K562 (cell line): Measurements from ENCODE around the gene SPEG. TPM values are rescaled to one million over a fixed set of nuclear protein-coding genes. Genes with fewer than 3 reads are reported as not detected.

Experiments used
- AFF1 ChIP-seq, 2 experiments: fragments of 450-650 bp; IDR thresholded peaks; 2 replicates each; pipeline ENCODE4 v1.6.1; 2018; ENCODE audit warnings: mild to moderate bottlenecking in 2 of 2, low read depth in 1 of 2; ENCODE audit not compliant: partially characterized antibody in 2 of 2
- CC2D1A ChIP-seq: fragments of 450-650 bp; IDR thresholded peaks from 2 replicates; pipeline ENCODE4 v1.6.1; 2017; ENCODE audit warnings: mild to moderate bottlenecking
- GATAD2B ChIP-seq: fragments of 450-650 bp; IDR thresholded peaks from 2 replicates; pipeline ENCODE4 v1.6.1; 2017; ENCODE audit warnings: mild to moderate bottlenecking, borderline replicate concordance
- HDAC1 ChIP-seq, 2 experiments: fragments of 450-650 bp; IDR thresholded peaks; 2 replicates each; pipeline ENCODE4 v1.6.1; 2016 to 2017; ENCODE audit warnings: inconsistent platforms in 1 of 2, mild to moderate bottlenecking in 1 of 2, moderate library complexity in 1 of 2
- HSF4 ChIP-seq: fragments of 250-450 bp; sonication (Bioruptor Pico); IDR thresholded peaks from 2 replicates; pipeline ENCODE4 v2.1.2; 2022; ENCODE audit warnings: mild to moderate bottlenecking, moderate library complexity, borderline replicate concordance
- KDM1A ChIP-seq, 2 experiments: fragments of 450-650 bp; IDR thresholded peaks; 2 replicates each; pipeline ENCODE4 v1.6.1; 2016; ENCODE audit warnings: mild to moderate bottlenecking in 2 of 2
- MAFG ChIP-seq: fragments of 450-650 bp; conservative IDR thresholded peaks from 2 replicates; pipeline ENCODE4 v1.6.1; 2016; ENCODE audit warnings: missing genetic modification characterization, missing compliant biosample characterization
- MYBL2 ChIP-seq, 2 experiments: fragments of 450-650 bp in 1 of 2; sonication (generic) in 1 of 2; formaldehyde crosslinking in 1 of 2; IDR thresholded peaks; 2 replicates each; pipeline versions ENCODE4 v1.6.1 to v1.8.1; 2017 to 2022; ENCODE audit warnings: borderline replicate concordance in 1 of 2, inconsistent platforms in 1 of 2, low read depth in 1 of 2, mild to moderate bottlenecking in 1 of 2, missing genetic modification reagents in 1 of 2, moderate library complexity in 1 of 2
- NELFE ChIP-seq: IDR thresholded peaks from 2 replicates; pipeline ENCODE4 v1.6.1; 2011; ENCODE audit warnings: mild to moderate bottlenecking; ENCODE audit not compliant: insufficient read depth, insufficient read length
- NFE2 ChIP-seq: IDR thresholded peaks from 2 replicates; pipeline ENCODE4 v1.6.1; 2014; ENCODE audit warnings: antibody characterized with exemption, low read depth
- NR2F6 ChIP-seq: fragments of 450-650 bp; formaldehyde crosslinking; IDR thresholded peaks from 2 replicates; pipeline ENCODE4 v1.4.0; 2020; ENCODE audit warnings: mild to moderate bottlenecking
- PBX2 ChIP-seq, 2 experiments: IDR thresholded peaks in 1 of 2; conservative IDR thresholded peaks in 1 of 2; 2 replicates each; pipeline ENCODE4 v1.6.1; 2016; ENCODE audit warnings: low read depth in 2 of 2, mild to moderate bottlenecking in 1 of 2, missing compliant biosample characterization in 1 of 2, missing genetic modification characterization in 1 of 2, moderate library complexity in 1 of 2
- PKNOX1 ChIP-seq: fragments of 450-650 bp; IDR thresholded peaks from 2 replicates; pipeline ENCODE4 v1.6.1; 2016
- SAFB ChIP-seq: fragments of 200-400 bp; formaldehyde crosslinking; IDR thresholded peaks from 2 replicates; pipeline ENCODE4 v1.6.1; 2017; ENCODE audit warnings: low read depth, low read length, borderline replicate concordance
- SMARCA4 ChIP-seq: fragments of 450-650 bp; IDR thresholded peaks from 2 replicates; pipeline ENCODE4 v1.6.1; 2016
- TBP ChIP-seq: optimal IDR thresholded peaks from 2 replicates; pipeline ENCODE3; 2011; ENCODE audit warnings: low read depth, low read length, improper control_type of control experiment
- polyA plus RNA-seq, 8 experiments: library from polyadenylated mRNA; depleted of rRNA in 4 of 8; stranded (reverse) in 5 of 8; unstranded in 3 of 8; fragments of >200 nt; fragmentation: Nextera tagmentation in 2 of 8; fragmentation: Illumina TruSeq in 1 of 8; extraction: Ambion mirVana in 2 of 8; extraction: Trizol in 1 of 8; gene quantifications; 2 replicates each; pipeline versions ENCODE4 v1.2.1 to v1.2.3, GENCODE V29; 2011 to 2014; ENCODE audit warnings: inconsistent platforms in 1 of 8, missing spikeins in 1 of 8
- total RNA-seq, 7 experiments: library from RNA; depleted of rRNA in 6 of 7; stranded (reverse); fragments of >200 nt in 6 of 7; fragmentation: Illumina TruSeq in 2 of 7; extraction: Trizol in 2 of 7; gene quantifications; 2 replicates each; pipeline versions ENCODE4 v1.2.1 to v1.2.3, GENCODE V29; 2011 to 2021; ENCODE audit warnings: low replicate concordance in 1 of 7
- TF ChIP-seq, protein P1 (sequence below): fragments of 450-650 bp; formaldehyde crosslinking; IDR thresholded peaks from 2 replicates; pipeline ENCODE4 v1.4.0; 2020; ENCODE audit warnings: mild to moderate bottlenecking, moderate library complexity

The SPEG gene
- total and polyA plus RNA-seq, 9 of the 15 experiments (the other 6 are each of a cell fraction or from before 2014, with no cell fraction given): 0.49 to 8.7 (median 3.0) TPM

DNA sequence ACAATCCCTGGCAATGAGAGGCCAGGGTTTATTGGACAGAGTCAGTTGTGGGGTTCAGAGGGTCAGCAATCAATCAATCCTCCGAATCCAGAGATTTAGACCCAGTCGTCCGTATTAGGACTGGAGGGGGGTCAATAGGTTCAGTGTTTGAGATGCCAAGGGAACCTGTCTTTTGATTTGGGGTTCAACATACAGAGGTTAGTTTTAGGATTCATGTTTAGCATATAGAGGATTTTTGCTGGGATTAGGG is 64.3 kb downstream of the SPEG start (continued):
- TF ChIP-seq NFE2: no peak
- TF ChIP-seq GATAD2B: no peak
- TF ChIP-seq KDM1A (IDR thresholded peaks at IDR 0.05): peak in 1 of 2 experiments; percentile 57; a peak in 2 of 4 replicates
- peak; percentile 6 for TF ChIP-seq TBP
- TF ChIP-seq MAFG: no peak
- TF ChIP-seq SAFB: no peak
- no peak for TF ChIP-seq NR2F6 (CRISPR knock-in tag)
- no peak for TF ChIP-seq MYBL2 (IDR thresholded peaks at IDR 0.05; ENCODE audit: low read depth)
- no peak for TF ChIP-seq MYBL2 (CRISPR knock-in tag; IDR thresholded peaks at IDR 0.05; ENCODE audit: borderline replicate concordance)
- TF ChIP-seq NELFE: no peak
- no peak for TF ChIP-seq AFF1 (IDR thresholded peaks at IDR 0.05; ENCODE audit: low read depth in 1 of 2, partially characterized antibody in 2 of 2)
- TF ChIP-seq HDAC1 (IDR thresholded peaks at IDR 0.05): peak in 1 of 2 experiments; percentile 4; a peak in 1 of 4 replicates
- TF ChIP-seq, protein P1, sequence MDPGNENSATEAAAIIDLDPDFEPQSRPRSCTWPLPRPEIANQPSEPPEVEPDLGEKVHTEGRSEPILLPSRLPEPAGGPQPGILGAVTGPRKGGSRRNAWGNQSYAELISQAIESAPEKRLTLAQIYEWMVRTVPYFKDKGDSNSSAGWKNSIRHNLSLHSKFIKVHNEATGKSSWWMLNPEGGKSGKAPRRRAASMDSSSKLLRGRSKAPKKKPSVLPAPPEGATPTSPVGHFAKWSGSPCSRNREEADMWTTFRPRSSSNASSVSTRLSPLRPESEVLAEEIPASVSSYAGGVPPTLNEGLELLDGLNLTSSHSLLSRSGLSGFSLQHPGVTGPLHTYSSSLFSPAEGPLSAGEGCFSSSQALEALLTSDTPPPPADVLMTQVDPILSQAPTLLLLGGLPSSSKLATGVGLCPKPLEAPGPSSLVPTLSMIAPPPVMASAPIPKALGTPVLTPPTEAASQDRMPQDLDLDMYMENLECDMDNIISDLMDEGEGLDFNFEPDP (CRISPR knock-in tag): no peak
- TF ChIP-seq SMARCA4: no peak
- TF ChIP-seq PKNOX1: peak; percentile 73
- TF ChIP-seq HSF4 (CRISPR knock-in tag): no peak
- TF ChIP-seq CC2D1A: no peak
- no peak for TF ChIP-seq PBX2 (CRISPR knock-in tag; IDR thresholded peaks at IDR 0.05; ENCODE audit: low read depth)
- peak; percentile 51; the same call in 1 of the 2 replicates for TF ChIP-seq PBX2 (tag; conservative IDR thresholded peaks at IDR 0.05; ENCODE audit: low read depth)
